OCI-LY7 (cell line): ENCODE measurements around the gene RBM33.

Source experiments
- CTCF ChIP-seq: fragments of 200-600 bp; sonication (generic); conservative IDR thresholded peaks from 2 replicates; pipeline ENCODE4 v1.5.1; 2014; ENCODE audit warnings: mild to moderate bottlenecking, antibody characterized with exemption, low read length, moderate library complexity, mixed read lengths
- EZH2phosphoT487 ChIP-seq: fragments of 200-600 bp; sonication (generic); IDR thresholded peaks from 2 replicates; pipeline ENCODE4 v1.6.1; 2018; ENCODE audit warnings: low read depth, borderline replicate concordance, mild to moderate bottlenecking, mixed run types, antibody characterized with exemption, low read length, moderate library complexity, mixed read lengths

- no peak for TF ChIP-seq EZH2phosphoT487
- TF ChIP-seq CTCF = no peak
Measured at GRCh38 chr7:155762655-155763054, 118.2 kb downstream of the RBM33 start.
